GM12892 (cell line): ENCODE measurements around the gene ALOX5.

ENCODE experiments used
- POLR2A ChIP-seq: IDR thresholded peaks from 2 replicates; pipeline ENCODE4 v1.6.1; 2011; ENCODE audit warnings: low read depth, low read length, control low read depth
- POLR2AphosphoS5 ChIP-seq: IDR thresholded peaks from 2 replicates; pipeline ENCODE4 v1.6.1; 2011; ENCODE audit warnings: low read depth, low read length, control low read depth
- TAF1 ChIP-seq: IDR thresholded peaks from 2 replicates; pipeline ENCODE4 v1.6.1; 2011; ENCODE audit warnings: low read depth, mild to moderate bottlenecking, control low read depth, low read length, borderline replicate concordance

DNA sequence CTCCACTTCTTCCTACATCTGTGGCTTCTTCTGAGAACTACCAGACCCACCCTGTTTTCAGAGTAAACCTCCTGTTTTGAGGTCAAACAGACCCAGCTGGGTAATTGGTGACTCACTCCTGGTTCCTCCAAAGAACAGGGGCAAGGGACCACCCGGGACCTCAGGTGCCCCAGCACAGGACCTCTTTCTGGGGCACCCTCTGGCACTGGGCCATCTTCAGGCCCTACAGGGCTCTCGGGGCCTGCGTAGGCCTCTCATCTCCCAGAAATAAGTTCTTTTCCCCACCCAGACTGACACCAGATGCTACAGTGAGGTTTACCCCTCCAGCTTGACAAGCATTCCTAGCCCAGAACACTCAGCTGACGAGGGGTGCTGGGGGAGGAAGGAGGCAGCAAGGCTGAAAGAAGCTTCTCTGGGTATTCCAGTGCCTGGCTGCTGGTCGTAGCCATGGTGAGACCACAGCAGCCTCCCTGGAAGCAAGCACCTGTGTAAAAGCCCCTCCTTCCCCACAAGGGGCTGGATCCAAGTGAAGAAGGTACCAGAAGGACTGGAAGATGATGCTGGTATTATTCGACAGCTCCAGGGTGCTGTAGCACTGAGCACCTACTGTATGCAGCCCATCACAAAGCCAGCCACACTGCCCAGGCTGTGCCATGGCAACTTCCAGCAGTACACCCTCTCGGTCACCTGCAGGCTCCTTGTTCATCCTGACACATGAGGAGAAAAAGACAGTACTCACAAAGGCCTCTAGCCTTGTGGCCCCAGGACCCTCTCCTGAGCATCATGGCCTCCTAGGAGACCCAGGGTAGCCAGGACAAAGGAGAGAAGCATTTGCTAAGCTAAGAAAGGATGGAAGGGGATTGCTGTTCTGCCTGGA, 47.4 kb downstream of the ALOX5 start:
- no peak for TF ChIP-seq TAF1
- TF ChIP-seq POLR2A: no peak
- TF ChIP-seq POLR2AphosphoS5: no peak
